A673 (cell line): ENCODE measurements around the gene MT1G. TPM values are rescaled to one million over a fixed set of nuclear protein-coding genes. Genes with fewer than 3 reads are reported as not detected.

Experiments
- BruUV-seq: library from RNA; stranded (reverse); fragments of 400-500 nt; replicated peaks from 2 replicates; lab custom pipeline; 2021; lab: Mats Ljungman, UMichigan
- CTCF ChIA-PET: fragments of 300-600 bp; sonication (Branson Sonifier 250); formaldehyde crosslinking; loops from one replicate; lab custom pipeline; 2022; ENCODE audit warnings: antibody characterized with exemption; lab: Charles Lee
- POLR2A ChIA-PET: fragments of 300-600 bp; sonication (Branson Sonifier 250); formaldehyde crosslinking; loops from one replicate; lab custom pipeline; 2022; ENCODE audit warnings: antibody characterized with exemption; ENCODE audit not compliant: low non-redundant PET; lab: Charles Lee
- DNase-seq: peaks from one replicate; pipeline ENCODE4 v3.0.0-alpha.2; 2015; ENCODE audit warnings: low spot score
- H3K27ac ChIP-seq: fragments of 200-600 bp; sonication (generic); 2 replicates; pipeline ENCODE4 v1.5.1; 2016; ENCODE audit warnings: mixed run types, low read depth, mild to moderate bottlenecking, mixed read lengths, antibody characterized with exemption, low read length; ENCODE audit not compliant: poor library complexity, severe bottlenecking
- H3K27me3 ChIP-seq: fragments of 200-600 bp; sonication (generic); replicated peaks from 2 replicates; pipeline ENCODE4 v1.6.1; 2017; ENCODE audit warnings: mixed run types, low read depth, mild to moderate bottlenecking, mixed read lengths, antibody characterized with exemption, low read length; ENCODE audit not compliant: insufficient read depth, poor library complexity
- H3K36me3 ChIP-seq: fragments of 200-600 bp; sonication (generic); 2 replicates; pipeline ENCODE4 v1.6.1; 2016; ENCODE audit warnings: mixed run types, mild to moderate bottlenecking, mixed read lengths, antibody characterized with exemption, low read length; ENCODE audit not compliant: insufficient read depth, poor library complexity, severe bottlenecking
- H3K4me1 ChIP-seq: fragments of 200-600 bp; sonication (generic); 2 replicates; pipeline ENCODE4 v1.6.1; 2017; ENCODE audit warnings: mixed run types, mild to moderate bottlenecking, mixed read lengths, antibody characterized with exemption, low read length; ENCODE audit not compliant: insufficient read depth, poor library complexity, severe bottlenecking
- H3K4me3 ChIP-seq: fragments of 200-600 bp; sonication (generic); 2 replicates; pipeline ENCODE4 v1.5.1; 2016; ENCODE audit warnings: low read depth, mixed run types, mild to moderate bottlenecking, mixed read lengths, low read length; ENCODE audit not compliant: poor library complexity, severe bottlenecking
- H3K9me3 ChIP-seq: fragments of 200-600 bp; sonication (generic); 2 replicates; pipeline ENCODE4 v1.6.1; 2016; ENCODE audit warnings: mixed run types, low read depth, mild to moderate bottlenecking, mixed read lengths, antibody characterized with exemption, low read length; ENCODE audit not compliant: poor library complexity, severe bottlenecking
- EZH2 ChIP-seq: fragments of 200-600 bp; sonication (generic); IDR thresholded peaks from 2 replicates; pipeline ENCODE4 v1.6.1; 2017; ENCODE audit warnings: borderline replicate concordance, low read depth, mild to moderate bottlenecking, mixed read lengths, antibody characterized with exemption, low read length; ENCODE audit not compliant: poor library complexity, severe bottlenecking
- intact Hi-C: fragments of 100-400 bp; cut with micrococcal nuclease; formaldehyde crosslinking; loops from one replicate; pipeline ENCODE4 v1.10.0; 2022; ENCODE audit not compliant: unreplicated experiment
- total RNA-seq: library from RNA; stranded (reverse); gene quantifications from 2 replicates; pipeline ENCODE4 v1.2.3, GENCODE V29; 2021
- TF ChIP-seq, protein P1 (sequence below): fragments of 300-800, 200-600 bp; sonication (generic); conservative IDR thresholded peaks from 2 replicates; pipeline ENCODE4 v1.5.1; 2017; ENCODE audit warnings: low read depth, mild to moderate bottlenecking, antibody characterized with exemption, low read length, moderate library complexity, mixed read lengths

The MT1G gene
- total RNA-seq, 1 experiment from 2014 or later = 48.8 TPM

DNA sequence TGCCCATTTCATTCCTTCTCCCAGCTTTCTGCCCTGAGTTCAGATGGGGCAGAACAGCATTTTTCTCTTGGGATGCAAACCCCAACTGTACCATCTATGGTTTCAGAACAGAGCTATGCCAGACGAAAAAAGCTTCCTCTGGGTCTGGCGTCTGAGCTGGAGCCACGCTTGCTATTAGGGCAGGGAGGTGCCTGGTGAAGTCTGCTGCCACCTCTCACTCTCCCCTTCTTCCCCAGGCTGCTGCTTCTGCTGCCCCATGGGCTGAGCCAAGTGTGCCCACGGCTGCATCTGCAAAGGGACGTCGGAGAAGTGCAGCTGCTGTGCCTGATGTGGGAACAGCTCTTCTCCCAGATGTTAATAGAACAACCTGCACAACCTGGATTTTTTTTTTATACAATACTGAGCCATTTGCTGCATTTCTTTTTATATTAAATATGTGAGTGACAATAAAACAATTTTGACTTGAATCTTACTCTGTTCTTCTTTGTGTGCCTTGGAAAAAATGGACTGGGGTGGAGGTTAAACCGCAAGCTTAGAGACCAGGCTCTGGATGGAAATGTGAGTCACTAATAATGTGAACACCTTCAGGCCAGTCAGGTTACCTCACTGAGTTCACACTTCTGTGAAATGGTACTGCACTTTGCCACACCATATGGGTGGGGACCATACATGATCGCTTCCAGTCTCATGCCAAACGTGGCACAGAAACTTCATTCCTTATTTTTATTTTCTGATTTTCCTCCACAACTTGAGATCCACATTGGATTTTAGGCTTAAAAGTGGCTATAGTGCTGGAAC lies 31.1 kb downstream of the MT1G start:
- intact Hi-C loops = no loop called here
- no TSS peak for BruUV-seq
- H3K27me3 ChIP-seq = peaks cover 73% of the 10 kb centered on the region
- H3K4me1 ChIP-seq = no peaks in the 10 kb centered on the region
- ChIA-PET POLR2A (no interaction called here), CTCF (no interaction called here)
- no peak overlapping the region for H3K4me3 ChIP-seq
- no peaks in the 10 kb centered on the region for H3K9me3 ChIP-seq
- DNase-seq = no peak
- no peaks in the 10 kb centered on the region for H3K36me3 ChIP-seq
- TF ChIP-seq, protein P1, sequence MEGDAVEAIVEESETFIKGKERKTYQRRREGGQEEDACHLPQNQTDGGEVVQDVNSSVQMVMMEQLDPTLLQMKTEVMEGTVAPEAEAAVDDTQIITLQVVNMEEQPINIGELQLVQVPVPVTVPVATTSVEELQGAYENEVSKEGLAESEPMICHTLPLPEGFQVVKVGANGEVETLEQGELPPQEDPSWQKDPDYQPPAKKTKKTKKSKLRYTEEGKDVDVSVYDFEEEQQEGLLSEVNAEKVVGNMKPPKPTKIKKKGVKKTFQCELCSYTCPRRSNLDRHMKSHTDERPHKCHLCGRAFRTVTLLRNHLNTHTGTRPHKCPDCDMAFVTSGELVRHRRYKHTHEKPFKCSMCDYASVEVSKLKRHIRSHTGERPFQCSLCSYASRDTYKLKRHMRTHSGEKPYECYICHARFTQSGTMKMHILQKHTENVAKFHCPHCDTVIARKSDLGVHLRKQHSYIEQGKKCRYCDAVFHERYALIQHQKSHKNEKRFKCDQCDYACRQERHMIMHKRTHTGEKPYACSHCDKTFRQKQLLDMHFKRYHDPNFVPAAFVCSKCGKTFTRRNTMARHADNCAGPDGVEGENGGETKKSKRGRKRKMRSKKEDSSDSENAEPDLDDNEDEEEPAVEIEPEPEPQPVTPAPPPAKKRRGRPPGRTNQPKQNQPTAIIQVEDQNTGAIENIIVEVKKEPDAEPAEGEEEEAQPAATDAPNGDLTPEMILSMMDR = no peak
- TF ChIP-seq EZH2 = no peak
- no peak overlapping the region for H3K27ac ChIP-seq

DNA sequence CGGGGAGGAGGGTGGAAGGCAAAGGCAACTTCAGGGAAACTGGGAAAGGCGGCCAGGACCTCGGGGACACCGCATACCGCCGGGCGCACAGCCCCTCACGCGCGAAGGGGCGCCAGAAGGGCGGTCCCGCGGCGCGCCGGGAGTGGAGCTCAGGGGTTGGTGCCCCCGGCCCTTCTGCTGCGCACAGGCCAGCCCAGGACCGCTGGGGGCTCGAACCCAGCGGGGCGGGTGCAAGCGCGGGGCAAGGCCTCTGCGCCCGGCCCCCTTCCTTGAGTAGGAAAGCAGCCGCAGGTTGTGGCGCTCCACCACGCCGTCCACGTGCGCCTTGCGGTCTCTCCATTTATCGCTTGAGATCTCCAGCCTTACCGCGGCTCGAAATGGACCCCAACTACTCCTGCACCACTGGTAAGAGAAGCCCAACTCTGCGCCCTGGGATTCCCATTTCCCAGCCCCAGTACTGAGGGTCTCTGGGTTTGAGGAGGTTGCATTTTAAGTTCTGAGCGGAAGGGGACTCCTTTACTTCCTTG lies 32.4 kb downstream of the MT1G start:
- Histone ChIP-seq H3K4me3 (no peak overlapping the region), H3K36me3 (no peaks in the 10 kb centered on the region), H3K27me3 (peaks cover 82% of the 10 kb centered on the region), H3K9me3 (no peaks in the 10 kb centered on the region), H3K4me1 (no peaks in the 10 kb centered on the region), H3K27ac (no peak overlapping the region)
- POLR2A ChIA-PET = no interaction called here
- TF ChIP-seq EZH2 = no peak
- TF ChIP-seq, protein P1 = no peak
- DNase-seq = no peak
- CTCF ChIA-PET = no interaction called here
- BruUV-seq = no TSS peak
- intact Hi-C loops = no loop called here

DNA sequence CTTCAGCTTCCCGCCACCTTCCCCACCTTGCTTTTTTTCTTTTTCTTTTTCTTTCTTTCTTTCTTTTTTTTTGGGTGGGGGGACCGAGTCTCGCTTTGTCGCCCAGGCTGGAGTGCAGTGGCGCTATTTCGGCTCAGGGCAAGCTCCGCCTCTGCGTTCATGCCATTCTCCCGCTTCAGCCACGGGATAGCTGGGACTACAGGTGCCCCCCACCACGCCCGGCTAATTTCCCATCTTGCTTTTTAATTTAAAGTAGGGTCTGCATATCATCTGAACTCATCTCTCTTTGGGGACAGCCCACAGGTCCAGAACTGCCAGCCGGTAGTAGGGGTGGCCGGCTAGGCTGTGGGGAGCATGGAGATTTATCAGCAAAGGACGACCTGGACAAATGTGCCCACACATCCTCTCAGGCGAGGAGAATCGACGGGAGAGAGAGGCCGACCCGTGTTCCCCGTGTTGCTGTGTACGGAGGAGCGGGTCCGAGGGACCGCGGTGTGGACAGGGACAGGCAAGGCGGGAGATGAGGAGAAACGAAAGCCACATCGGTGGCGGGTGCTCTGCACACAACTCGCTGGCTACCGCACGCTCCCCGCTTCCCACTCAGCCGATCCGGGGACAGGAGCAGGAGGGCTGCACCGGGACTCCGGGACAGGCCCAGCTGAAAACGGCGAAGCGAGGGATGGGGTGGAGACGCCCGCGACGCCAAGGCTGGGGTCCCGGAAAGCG lies 33.0 kb downstream of the MT1G start:
- H3K27me3 ChIP-seq = peaks cover 79% of the 10 kb centered on the region
- BruUV-seq = no TSS peak
- no peak for TF ChIP-seq EZH2
- TF ChIP-seq, protein P1 = no peak
- no peak for DNase-seq
- ChIA-PET POLR2A (no interaction called here), CTCF (no interaction called here)
- no peak overlapping the region for H3K27ac ChIP-seq
- intact Hi-C loops = no loop called here
- no peaks in the 10 kb centered on the region for H3K4me1 ChIP-seq
- no peak overlapping the region for H3K4me3 ChIP-seq
- H3K9me3 ChIP-seq = no peaks in the 10 kb centered on the region
- H3K36me3 ChIP-seq = no peaks in the 10 kb centered on the region
